GM06990 (cell line): ENCODE results near the gene ZNF761.
"Not testable (repeated sequence)": the region's sequence is repeated elsewhere in the genome, so short reads cannot be mapped to it uniquely, and the experiment has no call there.

Experiments used
- DNase-seq: peaks from one replicate; pipeline ENCODE4 v3.0.0-alpha.2; 2011; ENCODE audit not compliant: insufficient read length; ENCODE audit errors: extremely low read depth
- H3K27me3 ChIP-seq: replicated peaks from 2 replicates; pipeline ENCODE4 v1.6.0; 2011; ENCODE audit warnings: low read length; ENCODE audit not compliant: control insufficient read depth, insufficient read depth
- H3K36me3 ChIP-seq: 2 replicates; pipeline ENCODE4 v1.5.1; 2011; ENCODE audit warnings: low read length; ENCODE audit not compliant: control insufficient read depth, insufficient read depth
- H3K4me3 ChIP-seq: replicated peaks from 2 replicates; pipeline ENCODE4 v1.5.1; 2011; ENCODE audit warnings: low read depth, mild to moderate bottlenecking, control low read depth, low read length
- TF ChIP-seq, protein P1 (sequence below): IDR thresholded peaks from 2 replicates; pipeline ENCODE4 v1.5.1; 2011; ENCODE audit warnings: low read length, control low read depth, mild to moderate bottlenecking, inconsistent platforms; ENCODE audit not compliant: insufficient read depth, poor library complexity, severe bottlenecking

Gene ZNF761

DNA sequence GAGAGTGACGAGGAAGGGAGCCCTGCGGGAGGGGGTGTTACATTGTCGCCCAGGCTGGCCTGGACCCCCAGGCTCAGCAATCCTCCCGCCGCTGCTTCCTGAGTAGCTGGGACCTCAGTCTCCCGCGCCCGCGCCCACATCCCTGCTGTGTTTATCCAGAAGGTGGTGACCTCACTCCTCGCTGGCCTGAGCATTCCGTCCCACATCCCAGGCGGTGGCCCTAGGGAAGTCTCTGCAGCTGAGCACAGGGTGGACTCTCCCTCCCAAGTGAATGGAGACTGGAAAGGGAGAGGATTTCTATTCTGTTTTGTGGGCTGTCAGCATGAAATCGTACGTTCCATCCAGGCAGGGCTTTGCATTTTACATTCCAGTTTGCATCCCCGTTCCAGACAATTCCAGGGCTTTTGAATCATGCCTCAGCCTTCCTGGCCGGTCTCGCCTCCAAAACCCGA, 37.2 kb upstream of the ZNF761 start:
- no peaks in the 10 kb centered on the region for H3K27me3 ChIP-seq
- TF ChIP-seq, protein P1, sequence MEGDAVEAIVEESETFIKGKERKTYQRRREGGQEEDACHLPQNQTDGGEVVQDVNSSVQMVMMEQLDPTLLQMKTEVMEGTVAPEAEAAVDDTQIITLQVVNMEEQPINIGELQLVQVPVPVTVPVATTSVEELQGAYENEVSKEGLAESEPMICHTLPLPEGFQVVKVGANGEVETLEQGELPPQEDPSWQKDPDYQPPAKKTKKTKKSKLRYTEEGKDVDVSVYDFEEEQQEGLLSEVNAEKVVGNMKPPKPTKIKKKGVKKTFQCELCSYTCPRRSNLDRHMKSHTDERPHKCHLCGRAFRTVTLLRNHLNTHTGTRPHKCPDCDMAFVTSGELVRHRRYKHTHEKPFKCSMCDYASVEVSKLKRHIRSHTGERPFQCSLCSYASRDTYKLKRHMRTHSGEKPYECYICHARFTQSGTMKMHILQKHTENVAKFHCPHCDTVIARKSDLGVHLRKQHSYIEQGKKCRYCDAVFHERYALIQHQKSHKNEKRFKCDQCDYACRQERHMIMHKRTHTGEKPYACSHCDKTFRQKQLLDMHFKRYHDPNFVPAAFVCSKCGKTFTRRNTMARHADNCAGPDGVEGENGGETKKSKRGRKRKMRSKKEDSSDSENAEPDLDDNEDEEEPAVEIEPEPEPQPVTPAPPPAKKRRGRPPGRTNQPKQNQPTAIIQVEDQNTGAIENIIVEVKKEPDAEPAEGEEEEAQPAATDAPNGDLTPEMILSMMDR = no peak
- H3K36me3 ChIP-seq = peaks cover 2% of the 10 kb centered on the region
- no peak for DNase-seq
- peak overlapping the region; percentile 41 for H3K4me3 ChIP-seq

- Histone ChIP-seq H3K36me3 (peaks cover 3% of the 10 kb centered on the region), H3K27me3 (no peaks in the 10 kb centered on the region), H3K4me3 (peak within 1 kb of the TSS; percentile 73)
- TF ChIP-seq, protein P1 = peak; percentile 50
- DNase-seq = peak; percentile 90
Measured at GRCh38 chr19:53394974-53395839, 36.6 kb upstream of the ZNF761 start, which contains the start of gene ZNF765. ZNF765 (plus strand) TSS chr19:53395149; CDS start chr19:53398016, 2,867 bp downstream.

DNA sequence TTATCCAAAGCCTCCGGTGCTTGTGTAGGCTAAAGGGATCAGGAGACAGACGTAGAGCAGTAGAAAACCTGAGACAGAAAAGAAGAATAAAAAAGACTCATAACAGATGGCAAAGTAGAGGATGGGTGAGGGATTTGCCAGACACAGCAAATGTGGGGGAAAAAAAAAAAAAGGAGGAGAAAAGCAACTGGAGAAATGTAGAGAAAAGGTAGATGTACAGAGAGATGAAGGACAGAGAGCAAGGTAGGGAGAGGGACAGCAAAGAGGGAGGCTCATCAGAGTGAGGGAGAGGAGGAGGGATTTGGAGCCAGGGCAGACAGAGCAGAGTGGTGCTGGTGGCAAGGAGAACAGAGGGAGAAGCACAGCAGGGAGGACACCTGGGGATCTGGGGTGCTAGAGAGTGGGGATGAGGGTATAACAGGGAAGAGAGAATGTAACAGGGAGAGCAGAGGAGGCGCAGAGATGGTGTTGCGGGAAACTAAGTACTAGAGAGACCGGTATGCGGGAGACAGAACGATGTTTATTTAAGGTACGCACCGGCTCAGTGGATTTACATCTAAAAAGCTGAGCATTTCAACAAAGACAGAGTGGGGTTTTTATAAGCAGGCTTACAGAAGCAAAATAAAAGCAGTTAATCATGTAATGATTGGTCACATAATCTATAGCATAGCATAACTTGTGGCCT, 35.8 kb upstream of the ZNF761 start:
- not testable (repeated sequence) for DNase-seq, H3K36me3 ChIP-seq, H3K27me3 ChIP-seq
- peak overlapping the region; percentile 73 for H3K4me3 ChIP-seq

DNA sequence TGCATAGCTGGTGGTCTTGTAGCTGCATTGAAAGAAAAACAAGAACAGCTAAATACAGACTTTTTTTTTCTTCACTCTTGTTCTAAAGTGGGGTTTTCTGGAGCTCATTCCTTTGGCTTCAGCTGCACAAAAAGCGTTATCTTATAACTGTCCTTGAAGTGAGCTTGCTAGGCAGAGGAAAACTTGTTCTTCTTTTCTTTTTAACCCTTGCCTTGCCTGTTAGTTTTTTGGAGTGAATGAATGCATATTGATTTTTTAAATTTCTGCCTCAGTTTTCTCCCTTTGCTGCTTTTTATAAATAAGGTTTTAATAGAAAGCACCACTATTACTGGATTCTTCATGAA, 35.3 kb upstream of the ZNF761 start:
- Histone ChIP-seq H3K27me3 (no peaks in the 10 kb centered on the region), H3K36me3 (peaks cover 7% of the 10 kb centered on the region), H3K4me3 (no peak overlapping the region)
- DNase-seq = no peak
- TF ChIP-seq, protein P1 = no peak

DNA sequence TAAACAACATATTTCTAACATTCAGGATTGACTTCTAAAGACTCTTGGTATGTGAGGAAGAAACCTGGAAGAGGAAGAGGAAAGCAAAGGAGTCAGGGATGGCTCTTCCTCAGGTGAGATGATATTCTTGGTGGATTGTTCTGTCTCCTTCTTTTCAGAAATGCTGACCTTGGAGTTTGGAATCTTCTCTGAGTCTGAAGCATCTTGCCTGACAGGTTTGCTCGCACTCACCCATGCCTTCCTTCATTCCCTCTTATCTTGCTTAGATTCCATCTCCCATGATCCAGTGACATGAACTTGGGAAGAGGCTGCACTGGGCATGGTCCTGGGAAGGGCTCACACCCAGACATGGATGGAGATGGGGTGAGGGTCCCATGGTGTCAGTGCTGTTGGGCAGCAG, 33.9 kb upstream of the ZNF761 start:
- H3K36me3 ChIP-seq, H3K4me3 ChIP-seq, H3K27me3 ChIP-seq, DNase-seq: not testable (repeated sequence)

DNA sequence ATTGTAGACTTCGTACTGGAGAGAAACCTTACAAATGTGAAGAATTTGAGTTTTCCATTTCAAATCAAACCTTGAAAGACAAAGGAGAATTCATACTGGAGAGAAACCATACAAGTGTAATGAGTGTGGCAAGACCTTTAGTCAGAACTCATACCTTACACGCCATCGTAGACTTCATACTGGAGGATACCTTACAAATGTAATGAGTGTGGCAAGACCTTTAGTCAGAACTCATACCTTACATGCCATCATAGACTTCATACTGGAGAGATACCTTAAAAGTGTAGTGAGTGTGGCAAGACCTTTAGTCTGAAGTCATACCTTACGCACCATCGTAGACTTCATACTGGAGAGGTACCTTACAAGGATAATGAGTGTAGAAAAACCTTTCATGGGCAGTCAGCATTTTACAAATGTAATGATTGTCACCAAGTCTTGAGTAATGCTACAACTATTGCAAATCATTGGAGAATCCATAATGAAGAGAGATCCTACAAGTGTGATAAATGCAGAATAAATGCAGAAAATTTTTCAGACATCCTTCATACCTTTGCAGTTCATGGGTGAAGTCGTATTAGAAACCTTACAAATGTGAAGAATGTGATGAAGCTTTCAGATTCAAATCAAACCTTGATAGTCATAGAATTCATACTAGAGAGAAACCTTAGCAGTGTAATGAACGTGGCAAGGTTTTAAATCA, 22.1 kb upstream of the ZNF761 start:
- no peak overlapping the region for H3K4me3 ChIP-seq
- no peak for DNase-seq
- H3K27me3 ChIP-seq = no peaks in the 10 kb centered on the region
- TF ChIP-seq, protein P1 = no peak
- H3K36me3 ChIP-seq = peaks cover 5% of the 10 kb centered on the region; the same call in 1 of the 2 replicates

DNA sequence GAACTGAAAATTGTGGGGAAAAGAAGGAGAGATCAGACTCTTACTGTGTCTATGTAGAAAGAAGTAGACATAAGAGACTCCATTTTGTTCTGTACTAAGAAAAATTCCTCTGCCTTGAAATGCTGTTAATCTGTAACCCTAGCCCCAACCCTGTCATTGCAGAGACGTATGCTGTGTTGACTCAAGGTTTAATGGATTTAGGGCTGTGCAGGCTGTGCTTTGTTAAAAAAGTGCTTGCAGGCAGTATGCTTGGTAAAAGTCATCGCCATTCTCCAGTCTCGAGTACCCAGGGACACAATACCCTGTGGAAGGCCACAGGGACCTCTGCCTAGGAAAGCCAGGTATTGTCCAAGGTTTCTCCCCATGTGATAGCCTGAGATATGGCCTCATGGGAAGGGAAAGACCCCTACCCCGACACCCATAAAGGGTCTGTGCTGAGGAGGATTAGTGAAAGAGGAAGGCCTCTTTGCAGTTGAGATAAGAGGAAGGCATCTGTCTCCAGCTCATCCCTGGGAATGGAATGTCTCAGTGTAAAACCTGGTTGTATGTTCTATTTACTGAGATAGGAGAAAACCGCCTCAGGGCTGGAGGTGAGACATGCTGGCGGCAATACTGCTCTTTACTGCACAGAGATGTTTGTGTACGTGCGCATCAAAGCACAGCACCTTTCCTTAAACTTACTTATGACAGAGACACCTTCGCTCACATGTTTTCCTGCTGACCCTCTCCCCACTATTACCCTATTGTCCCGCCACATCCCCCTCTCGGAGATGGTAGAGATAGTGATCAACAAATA, 11.1 kb upstream of the ZNF761 start:
- DNase-seq, H3K36me3 ChIP-seq, H3K4me3 ChIP-seq, H3K27me3 ChIP-seq: not testable (repeated sequence)
